Testis (tissue), 2 donors: ENCODE data around the gene PEPD.

ENCODE experiments used
- CTCF ChIP-seq, 3 experiments: fragments of 450-650 bp in 2 of 3; fragments of 200-600 bp in 1 of 3; sonication (generic) in 1 of 3; IDR thresholded peaks; one replicate each; pipeline ENCODE4 v1.5.1; 2016 to 2019; ENCODE audit warnings: antibody characterized with exemption in 3 of 3, mild to moderate bottlenecking in 2 of 3, moderate library complexity in 1 of 3
- POLR2A ChIP-seq: fragments of 450-650 bp; IDR thresholded peaks from one replicate; pipeline ENCODE4 v1.6.1; 2017; ENCODE audit warnings: antibody characterized with exemption, mild to moderate bottlenecking, moderate library complexity

DNA sequence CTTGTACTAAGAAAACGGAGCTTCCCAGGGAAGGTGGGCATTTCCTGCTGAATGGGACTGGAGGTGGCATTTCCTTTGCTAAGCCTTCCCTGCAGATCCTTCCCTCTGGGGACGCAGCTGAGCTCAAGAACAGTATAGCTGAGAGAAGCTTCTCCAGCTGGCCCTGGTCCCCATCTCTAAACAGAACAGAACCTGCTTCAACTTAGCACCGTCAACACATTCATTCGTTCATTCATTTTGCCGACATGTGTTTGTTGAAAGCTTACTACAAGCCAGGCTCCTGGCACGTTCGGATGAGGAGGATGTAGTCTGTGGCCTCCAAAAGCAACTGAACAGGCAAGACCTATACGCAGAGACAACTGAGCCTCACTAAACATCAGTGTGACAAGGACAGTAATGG, 36.6 kb upstream of the PEPD start:
- no peak for TF ChIP-seq CTCF (IDR thresholded peaks at IDR 0.05)
- TF ChIP-seq POLR2A: no peak
